HG02852 (cell line): Measurements from ENCODE around the gene TMEM163.
A peak's percentile ranks its signal among the peaks of the same experiment; 100 is the strongest.
"Not testable (repeated sequence)": the region's sequence is repeated elsewhere in the genome, so short reads cannot be mapped to it uniquely, and the experiment has no call there.

ENCODE experiments used
- ATAC-seq: cut with Tn5 transposase; IDR thresholded peaks from one replicate; pipeline ENCODE4 v1.9.1; 2021; ENCODE audit warnings: mild to moderate bottlenecking, moderate library complexity; ENCODE audit not compliant: unreplicated experiment

The TMEM163 gene

DNA sequence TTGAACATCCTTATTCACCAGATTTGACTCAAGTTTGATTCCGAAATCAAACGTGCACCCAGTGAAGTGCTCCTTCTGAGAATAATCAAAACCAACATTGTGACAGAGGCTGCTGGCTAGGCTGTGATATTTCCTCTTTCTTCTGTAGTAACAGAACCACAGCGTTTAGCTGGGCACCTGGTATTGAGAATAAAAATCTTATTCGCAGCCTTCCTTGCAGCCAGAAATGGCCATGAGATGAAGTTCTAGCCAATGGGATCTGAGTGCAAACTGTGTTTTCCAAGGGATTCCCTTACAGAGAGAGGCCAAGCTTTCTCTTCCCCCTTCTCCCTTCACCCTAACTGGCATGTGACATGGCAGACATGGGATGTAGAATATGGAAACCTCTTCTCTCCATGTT lies 51.7 kb downstream of the TMEM163 start:
- ATAC-seq, result no peak

DNA sequence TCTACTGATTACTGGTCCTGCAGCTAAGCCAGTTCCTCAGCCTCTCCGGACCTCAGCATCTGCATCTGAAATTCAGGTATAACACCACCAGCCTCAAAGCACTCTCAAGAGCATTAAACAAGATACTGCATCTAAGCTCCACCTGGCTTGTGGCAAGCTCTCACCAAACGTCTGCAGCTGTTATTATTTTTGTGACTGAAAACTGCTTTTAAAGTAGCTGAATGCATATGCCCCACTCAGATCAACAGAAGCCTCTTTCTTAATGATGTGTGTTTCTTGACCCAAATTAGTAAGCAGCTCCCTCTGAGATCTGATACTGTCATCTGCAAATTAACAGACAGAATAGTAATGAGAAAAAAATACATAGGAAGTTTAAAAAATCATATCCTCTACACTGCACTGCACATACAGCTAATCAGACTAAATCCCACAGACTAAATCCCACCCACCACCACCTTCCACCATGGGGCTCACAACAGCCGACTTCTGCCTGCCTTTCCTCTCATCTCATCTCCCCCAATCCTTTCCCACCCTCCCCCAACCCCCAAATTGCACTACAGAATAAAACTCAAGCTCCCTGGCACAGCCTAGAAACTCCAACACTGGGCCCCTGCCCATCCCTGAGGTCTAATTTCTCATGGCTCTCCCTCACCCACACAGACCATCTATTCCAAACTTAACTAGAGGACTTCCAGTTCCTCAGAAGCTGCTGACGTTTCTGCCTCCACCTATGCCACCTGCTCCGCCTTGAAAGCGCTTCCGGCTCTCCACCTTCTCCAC lies 52.9 kb downstream of the TMEM163 start:
- no peak for ATAC-seq

DNA sequence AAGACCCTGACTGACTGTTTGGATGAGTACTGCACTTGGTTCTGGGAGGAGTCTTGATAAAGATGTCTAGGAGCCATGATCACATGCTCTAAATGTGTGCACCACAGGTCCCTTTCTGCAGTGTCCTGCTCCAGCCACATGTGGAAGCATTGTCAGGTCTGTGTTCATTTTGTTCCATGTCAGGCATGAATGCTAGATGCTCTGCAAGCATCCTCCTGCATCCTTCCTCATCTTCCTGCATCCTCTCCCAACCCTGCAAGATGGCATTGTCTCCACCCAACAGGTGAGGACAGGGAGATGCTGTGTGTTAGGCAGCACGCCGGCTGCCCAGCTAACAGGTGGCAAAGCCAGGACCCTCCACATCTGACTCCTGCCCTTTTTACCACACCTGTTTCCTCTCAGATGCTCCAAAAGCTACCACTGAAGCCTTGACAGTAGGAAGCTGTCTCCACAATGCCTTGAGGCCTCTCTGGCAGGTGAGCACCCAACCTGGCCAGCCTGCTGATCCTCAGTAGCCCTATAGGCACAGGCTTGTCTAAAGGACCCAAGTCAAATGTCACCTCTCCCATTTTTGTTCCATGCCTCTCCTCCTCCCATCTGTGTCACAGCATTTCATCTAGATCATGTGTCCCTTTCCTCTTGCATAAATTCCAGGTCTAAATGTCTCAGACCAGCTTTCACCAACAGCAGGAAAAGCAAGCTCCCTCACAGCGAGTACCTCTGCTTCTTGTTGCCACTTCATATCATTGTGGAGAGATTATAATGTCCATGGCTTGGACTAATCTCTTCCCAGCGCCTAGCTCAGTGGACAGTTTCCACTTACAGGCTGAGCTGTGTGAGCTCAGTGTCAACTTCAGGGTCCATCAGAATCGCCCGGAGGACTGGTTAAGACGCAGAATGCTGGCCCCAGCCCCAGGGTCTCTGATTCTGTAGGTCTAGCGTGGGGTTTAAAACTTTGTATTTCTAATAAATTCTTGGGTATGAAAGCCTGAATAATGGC lies 55.0 kb downstream of the TMEM163 start:
- ATAC-seq, result no peak

DNA sequence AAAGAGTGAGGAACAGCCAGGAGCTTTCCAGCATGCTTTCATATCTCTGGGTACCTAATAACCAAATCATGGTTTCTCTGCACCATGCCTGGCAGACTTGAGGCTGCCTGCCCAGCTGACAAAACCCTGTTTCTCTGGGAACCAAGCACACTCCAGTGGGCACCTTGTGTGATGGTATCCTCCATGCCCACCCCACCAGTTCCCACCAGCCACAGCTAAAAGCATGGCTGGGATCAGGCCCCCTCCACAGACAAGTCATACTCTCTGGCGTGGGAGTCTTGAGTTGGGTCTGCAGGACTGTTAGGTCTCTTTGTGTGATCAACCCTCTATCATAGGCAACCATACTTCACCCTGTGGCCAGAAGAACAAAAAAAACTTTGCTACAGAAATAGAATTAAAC lies 56.0 kb downstream of the TMEM163 start:
- ATAC-seq, result no peak

DNA sequence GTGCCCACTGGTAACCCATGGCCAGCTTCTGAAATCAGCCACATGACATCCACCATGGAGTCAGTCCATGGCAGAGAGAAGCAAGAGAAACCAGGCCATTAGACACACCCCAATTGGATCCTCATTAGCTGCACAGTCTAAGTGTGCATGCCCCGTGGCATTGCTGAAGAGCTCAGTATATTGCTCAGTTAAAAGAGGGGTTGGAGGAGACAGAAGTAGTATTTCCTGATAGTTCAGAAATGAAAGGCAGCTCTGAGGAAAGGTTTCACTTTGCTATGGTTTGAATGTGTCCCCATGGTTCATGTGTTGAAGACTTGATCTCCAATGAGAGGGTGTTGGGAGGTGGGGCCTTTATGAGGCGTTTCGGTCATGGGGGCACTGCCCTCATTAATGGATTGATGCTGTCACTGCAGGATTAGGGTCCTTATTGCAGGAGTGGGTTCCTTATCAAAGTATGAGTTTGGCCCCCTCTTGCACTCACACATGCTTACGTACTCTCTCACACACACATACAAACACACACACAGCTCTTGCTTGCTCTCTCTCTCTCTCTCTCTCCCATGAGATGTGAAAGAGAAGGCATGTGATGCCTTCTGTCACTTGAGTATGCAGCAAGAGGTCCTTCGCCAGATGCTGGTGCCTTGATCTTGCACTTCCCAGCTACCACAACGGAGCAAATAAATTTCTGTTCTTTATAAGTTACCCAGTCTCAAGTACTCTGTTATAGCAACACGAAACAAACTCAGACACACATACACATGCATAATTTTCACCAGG lies 58.0 kb downstream of the TMEM163 start:
- no peak for ATAC-seq

DNA sequence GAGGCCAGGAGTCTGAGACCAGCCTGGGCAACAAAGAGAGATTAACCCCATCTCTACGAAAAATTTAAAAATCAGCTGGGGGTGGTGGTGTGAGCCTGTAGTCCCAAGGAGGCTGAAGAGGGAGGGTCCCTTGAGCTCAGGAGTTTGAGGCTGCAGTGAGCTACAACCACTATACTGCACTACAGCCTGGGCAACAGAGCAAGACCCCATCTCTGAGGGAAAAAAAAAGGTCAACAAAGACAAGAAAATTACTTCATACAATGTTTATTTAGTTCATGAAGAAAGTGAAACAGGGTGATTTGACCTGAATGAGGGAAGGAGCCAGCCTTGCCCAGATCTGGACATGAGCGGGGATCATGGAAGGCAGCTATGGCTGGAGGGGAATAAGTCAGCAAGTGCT lies 59.1 kb downstream of the TMEM163 start:
- no peak for ATAC-seq

DNA sequence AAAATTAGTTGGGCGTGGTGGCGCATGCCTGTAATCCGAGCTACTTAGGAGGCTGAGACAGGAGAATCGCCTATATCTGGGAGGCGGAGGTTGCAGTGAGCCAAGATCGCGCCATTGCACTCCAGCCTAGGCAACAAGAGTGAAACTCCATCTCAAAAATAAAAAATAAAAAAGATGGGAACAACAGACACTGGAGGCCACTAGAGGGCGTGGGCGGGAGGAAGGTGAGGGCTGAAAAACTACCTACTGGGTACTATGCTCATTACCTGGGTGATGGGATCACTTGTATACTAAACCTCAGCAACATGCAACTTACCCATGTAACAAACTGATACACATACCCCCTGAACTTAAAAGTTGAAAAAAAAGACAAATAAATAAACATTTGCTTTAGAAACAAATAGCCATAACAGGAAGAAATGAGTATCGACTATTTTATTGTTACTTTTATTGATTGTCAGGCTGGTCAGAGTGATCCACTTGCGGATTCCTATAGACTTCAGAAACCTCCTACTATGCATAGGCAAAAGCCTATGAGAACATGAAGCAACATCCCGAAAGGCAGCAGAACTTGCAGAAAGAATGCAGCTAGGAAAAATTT lies 61.0 kb downstream of the TMEM163 start:
- ATAC-seq, result no peak

DNA sequence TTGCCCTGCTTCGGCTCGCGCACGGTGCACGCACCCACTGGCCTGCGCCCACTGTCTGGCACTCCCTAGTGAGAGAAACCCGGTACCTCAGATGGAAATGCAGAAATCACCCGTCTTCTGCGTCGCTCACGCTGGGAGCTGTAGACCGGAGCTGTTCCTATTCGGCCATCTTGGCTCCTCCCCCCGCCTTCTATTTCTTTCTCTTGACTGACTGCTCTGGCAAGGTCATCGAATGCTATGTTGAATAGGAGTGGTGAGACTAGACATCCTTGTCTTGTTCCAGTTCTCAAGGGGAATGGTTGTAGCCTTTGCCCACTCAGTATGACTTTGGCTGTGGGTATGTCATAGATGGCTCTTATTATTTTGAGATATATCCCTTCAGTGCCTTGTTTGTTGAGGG lies 62.4 kb downstream of the TMEM163 start:
- not testable (repeated sequence) for ATAC-seq

DNA sequence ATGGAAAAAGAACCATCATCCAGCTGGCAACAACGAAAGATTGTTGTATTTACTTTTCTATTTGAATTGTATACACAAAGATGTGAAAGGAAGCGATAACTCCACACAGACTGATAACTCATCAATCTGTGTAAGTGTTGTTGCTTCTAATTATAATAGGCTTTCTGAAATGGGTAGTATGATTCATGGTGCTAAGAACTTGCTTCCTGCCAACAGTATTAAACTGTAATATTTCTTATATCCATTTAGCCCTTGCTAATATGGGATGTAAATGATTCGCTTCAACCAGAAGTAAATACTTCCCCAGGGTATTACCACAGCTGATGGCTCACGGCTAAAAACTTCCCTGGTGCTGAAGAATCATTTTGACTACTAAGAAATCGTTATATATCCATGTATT lies 70.2 kb downstream of the TMEM163 start:
- ATAC-seq, result no peak

DNA sequence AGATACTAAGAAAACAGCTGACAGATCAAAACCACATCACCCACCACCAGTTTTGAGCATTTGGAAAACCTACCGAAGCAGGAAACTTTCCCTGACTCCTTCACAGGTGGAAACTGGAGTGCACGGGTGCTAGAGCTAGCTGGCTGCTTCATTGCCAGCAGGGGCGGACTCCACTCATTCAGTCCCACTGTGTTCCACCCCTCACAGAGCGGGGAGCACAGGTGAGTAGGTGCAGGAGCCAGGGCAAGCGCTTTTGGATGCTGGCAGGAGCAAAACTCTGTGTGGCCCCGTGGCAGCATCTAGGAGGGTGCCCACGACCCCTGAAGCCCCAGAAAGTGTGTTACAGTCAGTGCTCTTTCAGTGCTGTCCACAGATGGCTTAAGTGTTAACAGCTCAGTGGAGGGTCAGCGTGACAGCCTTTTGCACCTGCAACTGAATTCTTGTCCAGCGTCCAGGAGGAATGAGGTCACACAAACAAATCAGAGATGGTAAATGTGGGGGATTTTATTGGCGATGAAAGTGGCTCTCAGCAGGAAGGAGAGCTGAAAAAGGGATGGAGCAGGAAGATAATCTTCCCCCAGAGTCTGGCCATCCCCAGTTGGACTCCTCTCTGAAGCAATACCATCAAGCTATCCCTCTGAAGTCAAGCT lies 71.1 kb downstream of the TMEM163 start:
- no peak for ATAC-seq

DNA sequence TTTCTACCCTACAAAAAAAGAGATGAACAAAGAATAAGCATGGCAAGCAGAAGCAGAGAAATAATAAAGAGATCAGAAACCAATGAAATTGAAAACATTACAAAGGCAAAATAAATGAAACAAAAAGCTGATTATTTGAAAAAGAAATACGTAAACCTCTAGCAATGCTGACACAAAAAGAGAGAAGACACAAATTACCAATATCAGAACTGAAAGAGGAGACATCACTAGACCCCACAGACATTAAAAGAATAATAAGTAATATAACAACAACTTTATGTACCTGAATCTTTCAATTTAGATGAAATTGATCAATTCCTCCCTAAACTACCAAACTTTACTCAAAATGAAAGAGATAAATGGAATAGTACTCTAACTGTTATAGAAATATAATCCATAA lies 75.9 kb downstream of the TMEM163 start:
- ATAC-seq, result no peak

DNA sequence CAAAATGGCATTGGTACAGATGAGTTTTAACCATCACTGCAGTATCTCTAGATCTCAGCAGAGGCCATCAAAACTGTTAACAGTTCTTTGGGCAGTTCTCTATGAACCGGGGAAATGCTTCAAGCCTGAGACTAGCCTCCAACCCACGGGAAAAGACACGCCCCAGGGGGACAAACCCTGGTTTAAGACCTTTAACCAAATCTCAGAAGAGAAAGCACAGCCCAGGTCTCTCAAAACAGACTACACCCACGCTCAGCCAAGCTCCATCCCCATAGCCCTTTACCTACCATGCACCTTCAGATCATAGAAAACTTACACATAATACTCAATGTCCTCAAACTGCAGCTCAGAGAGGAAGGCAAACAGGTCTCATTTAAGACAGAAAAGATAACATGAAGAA lies 78.3 kb downstream of the TMEM163 start:
- ATAC-seq, result peak; percentile 43

DNA sequence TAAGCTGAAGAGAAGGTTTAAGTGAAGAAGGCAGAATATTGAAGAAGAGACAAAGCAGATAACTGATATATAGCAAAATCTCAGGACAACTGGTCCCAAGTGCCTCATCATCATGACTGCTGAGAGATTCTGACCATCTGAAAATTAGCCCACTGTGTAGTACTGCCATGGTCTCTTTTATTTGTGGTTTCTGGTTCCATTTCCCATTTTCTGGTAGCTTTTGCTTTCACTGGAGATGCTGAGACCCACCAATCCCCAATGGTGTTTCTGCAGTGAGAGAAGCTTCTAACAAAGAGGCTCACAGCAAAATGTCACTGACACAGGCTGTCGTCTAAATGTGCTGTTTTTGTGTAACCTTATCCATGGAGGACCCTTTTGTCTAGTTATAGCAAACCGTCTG lies 79.5 kb downstream of the TMEM163 start:
- ATAC-seq, result no peak

DNA sequence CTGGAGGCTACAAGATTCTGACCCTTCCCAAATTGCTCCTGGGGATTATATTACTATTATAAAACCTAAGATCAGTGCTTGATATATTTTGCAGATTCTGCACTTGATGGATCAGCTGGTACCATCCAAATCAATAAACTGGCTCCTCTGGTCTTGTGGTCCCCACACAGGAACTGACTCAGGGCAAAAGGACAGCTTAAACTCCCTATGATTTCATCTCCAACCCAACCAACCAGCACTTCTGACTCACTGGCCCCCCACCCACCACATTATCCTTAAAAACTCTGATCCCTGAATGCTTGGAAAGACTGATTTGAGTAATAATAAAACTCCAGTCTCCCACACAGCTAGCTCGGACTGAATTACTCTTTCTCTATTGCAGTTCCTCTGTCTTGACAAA lies 82.1 kb downstream of the TMEM163 start:
- no peak for ATAC-seq

DNA sequence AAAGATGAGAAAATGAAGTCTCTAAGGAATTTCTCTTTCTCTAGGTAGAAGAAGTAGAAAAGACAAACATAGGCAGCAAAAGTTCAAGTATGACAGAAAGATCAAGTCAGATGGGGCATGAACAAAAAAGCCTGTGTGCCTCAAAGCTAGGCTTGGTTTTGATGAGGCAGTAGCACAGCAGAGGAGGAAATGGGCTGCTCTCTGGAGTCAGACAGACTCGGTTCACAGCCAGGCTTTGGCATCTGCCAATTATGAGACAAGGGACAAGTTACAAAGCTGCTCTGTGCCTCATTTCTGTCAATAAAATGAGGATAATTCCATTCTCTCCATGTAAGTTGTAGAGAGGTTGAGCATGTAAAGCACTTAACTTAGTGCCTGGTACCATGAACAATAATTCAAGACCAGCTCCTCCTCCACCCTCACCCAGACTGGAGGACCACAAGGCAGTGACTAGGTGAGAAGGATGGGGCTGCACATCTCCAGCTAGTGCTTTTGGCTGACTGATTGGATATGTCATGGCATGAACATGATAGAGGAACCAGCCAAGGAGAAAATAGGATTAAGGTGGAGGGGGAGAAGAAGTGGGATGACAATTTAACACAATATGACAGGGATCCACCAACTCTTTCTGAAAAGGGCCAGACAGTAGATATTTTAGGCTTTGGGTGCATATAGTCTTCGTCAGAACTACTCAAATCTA lies 84.6 kb downstream of the TMEM163 start:
- ATAC-seq, result no peak

DNA sequence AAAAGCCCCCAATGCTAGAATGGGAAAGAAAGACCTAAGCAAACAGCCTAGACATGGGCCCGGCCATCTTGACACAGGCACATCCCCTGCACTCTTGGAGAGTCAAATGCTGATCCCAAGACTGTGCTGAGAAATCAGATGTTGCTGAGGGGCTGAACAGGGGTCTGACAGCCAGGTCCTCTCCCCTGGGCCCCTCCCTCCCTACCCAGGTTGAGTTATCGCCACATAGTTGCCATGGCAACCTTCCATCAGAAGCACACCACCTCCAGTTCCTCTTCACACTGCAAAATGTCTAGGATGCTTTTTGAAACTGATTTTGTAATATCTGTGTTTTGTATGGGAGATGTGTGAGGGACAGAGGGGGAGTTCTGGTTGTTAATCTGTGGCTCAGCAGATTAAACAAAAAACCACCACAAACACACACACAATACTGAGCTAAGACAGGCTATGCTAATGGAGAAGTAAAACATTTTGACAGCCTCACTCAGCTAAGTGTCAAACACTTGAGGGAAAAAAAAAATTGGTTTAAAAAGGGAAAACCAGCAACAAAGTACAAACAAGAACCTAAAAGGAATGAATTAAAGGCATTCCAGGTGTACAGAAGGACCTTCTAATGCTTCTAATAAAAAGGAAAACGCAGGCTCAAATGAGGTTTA lies 88.2 kb downstream of the TMEM163 start:
- no peak for ATAC-seq

DNA sequence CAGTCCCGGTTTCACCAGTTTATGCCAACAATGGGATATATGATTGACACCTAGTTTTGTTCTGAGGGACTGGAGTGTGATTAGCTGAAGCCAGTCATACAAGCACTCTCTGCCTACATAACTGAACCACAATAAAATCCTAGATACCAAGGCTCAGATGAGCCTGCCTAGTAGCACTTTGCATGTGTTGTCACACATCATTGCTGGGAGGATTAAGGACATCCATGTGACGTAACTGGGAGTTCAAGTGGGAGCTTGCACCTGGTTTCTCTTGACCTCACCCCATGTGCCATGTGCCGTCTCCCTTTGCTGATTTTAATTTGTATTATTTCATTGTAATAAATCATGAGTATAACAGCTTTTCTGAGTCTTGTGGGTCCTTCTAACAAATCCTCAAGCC lies 90.3 kb downstream of the TMEM163 start:
- no peak for ATAC-seq

DNA sequence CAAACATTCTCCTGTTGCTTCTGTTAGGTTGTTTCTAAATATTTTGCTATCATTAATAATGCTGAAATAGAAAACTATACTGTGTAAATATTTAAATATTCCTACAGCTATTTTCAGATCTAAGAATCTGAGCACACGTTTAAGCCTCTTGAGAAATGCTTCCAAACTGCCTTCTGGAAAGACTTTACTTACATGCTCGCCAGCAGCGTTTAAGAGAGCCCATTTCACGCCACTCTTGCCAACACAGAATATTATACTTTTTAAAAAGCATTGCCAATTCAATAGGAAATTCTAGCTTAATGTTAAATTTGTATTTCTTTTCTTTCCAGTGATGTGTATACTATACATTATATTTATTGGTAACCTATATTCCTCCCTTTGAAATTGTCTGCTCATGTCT lies 92.0 kb downstream of the TMEM163 start:
- ATAC-seq, result no peak

DNA sequence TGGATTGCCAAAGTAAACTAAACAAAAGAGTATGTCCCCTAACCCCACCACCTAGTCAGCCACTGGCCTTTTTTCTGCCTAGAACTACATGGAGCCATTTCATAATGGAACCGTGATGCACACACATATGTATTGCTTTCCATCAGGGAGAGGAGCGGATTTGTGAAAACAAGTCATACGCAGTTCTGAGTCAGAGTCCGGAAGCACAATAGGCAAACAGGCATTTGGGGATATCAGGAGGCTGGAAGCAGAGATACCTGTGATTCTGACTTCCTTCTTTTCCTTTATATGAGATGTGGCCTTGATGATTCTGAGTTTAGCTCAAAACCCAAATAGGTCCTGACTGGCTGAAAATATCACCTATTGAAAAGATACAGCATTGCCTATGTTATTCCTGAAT lies 93.5 kb downstream of the TMEM163 start:
- no peak for ATAC-seq
